Measurements from ENCODE around the gene PCDHA1.
"Not testable (repeated sequence)": the region's sequence is repeated elsewhere in the genome, so short reads cannot be mapped to it uniquely, and the experiment has no call there.

Gene PCDHA1

DNA sequence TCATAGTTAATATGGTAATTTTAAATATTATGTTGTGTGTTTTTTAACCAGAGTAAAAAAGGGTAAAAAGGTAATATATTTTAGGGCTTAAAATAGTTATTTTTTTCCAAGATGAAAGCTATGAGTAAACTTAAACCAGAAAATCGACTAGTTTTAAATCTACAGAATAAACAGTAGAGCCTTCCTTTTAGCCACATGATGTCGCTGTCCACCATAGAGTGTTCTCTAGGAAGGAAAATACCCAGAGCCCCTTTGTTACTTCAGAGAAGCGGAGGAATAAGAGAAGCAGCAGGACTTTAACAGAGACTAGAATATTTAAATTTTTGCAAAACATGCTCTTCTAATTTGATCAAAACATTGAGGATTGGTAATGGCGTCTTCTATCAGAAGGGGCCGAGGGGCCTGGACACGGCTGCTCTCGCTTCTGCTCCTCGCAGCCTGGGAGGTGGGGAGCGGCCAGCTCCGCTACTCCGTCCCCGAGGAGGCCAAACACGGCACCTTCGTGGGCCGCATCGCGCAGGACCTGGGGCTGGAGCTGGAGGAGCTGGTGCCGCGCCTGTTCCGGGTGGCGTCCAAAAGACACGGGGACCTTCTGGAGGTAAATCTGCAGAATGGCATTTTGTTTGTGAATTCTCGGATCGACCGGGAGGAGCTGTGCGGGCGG, 8.8 kb downstream of the PCDHA1 start, which contains the start of gene PCDHA2:
TSS of gene PCDHA2 (plus strand) at position 258 of the 664 bp plus-strand sequence.
- no peak for ATAC-seq
- TF ChIP-seq, protein P1, sequence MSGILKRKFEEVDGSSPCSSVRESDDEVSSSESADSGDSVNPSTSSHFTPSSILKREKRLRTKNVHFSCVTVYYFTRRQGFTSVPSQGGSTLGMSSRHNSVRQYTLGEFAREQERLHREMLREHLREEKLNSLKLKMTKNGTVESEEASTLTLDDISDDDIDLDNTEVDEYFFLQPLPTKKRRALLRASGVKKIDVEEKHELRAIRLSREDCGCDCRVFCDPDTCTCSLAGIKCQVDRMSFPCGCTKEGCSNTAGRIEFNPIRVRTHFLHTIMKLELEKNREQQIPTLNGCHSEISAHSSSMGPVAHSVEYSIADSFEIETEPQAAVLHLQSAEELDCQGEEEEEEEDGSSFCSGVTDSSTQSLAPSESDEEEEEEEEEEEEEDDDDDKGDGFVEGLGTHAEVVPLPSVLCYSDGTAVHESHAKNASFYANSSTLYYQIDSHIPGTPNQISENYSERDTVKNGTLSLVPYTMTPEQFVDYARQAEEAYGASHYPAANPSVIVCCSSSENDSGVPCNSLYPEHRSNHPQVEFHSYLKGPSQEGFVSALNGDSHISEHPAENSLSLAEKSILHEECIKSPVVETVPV (CRISPR knock-in tag; IDR thresholded peaks at IDR 0.05): no peak
- TF ChIP-seq ZC3H10 (CRISPR knock-in tag; IDR thresholded peaks at IDR 0.05) (no peak), GLIS3 (CRISPR knock-in tag; IDR thresholded peaks at IDR 0.05) (no peak), CSDC2 (CRISPR knock-in tag; IDR thresholded peaks at IDR 0.05) (no peak), SNAI2 (CRISPR knock-in tag; IDR thresholded peaks at IDR 0.05) (no peak), ZNF8 (CRISPR knock-in tag; IDR thresholded peaks at IDR 0.05) (no peak), ESRRG (CRISPR knock-in tag; IDR thresholded peaks at IDR 0.05) (no peak), ARNTL (CRISPR knock-in tag; IDR thresholded peaks at IDR 0.05; ENCODE audit: borderline replicate concordance, low read depth) (no peak), ZNF70 (CRISPR knock-in tag; IDR thresholded peaks at IDR 0.05) (no peak)
- TF ChIP-seq, protein P2, sequence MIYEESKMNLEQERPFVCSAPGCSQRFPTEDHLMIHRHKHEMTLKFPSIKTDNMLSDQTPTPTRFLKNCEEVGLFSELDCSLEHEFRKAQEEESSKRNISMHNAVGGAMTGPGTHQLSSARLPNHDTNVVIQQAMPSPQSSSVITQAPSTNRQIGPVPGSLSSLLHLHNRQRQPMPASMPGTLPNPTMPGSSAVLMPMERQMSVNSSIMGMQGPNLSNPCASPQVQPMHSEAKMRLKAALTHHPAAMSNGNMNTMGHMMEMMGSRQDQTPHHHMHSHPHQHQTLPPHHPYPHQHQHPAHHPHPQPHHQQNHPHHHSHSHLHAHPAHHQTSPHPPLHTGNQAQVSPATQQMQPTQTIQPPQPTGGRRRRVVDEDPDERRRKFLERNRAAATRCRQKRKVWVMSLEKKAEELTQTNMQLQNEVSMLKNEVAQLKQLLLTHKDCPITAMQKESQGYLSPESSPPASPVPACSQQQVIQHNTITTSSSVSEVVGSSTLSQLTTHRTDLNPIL (CRISPR knock-in tag; IDR thresholded peaks at IDR 0.05; ENCODE audit: low read depth): no peak

DNA sequence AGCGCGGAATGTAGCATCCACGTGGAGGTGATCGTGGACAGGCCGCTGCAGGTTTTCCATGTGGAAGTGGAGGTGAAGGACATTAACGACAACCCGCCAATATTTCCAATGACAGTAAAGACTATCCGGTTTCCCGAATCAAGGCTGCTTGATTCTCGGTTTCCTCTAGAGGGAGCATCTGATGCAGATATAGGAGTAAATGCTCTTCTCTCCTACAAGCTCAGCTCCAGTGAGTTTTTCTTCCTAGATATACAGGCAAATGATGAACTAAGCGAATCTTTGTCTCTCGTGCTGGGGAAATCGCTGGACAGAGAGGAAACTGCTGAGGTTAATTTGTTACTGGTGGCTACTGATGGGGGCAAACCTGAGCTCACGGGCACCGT, 9.3 kb downstream of the PCDHA1 start:
- no peak for ATAC-seq

DNA sequence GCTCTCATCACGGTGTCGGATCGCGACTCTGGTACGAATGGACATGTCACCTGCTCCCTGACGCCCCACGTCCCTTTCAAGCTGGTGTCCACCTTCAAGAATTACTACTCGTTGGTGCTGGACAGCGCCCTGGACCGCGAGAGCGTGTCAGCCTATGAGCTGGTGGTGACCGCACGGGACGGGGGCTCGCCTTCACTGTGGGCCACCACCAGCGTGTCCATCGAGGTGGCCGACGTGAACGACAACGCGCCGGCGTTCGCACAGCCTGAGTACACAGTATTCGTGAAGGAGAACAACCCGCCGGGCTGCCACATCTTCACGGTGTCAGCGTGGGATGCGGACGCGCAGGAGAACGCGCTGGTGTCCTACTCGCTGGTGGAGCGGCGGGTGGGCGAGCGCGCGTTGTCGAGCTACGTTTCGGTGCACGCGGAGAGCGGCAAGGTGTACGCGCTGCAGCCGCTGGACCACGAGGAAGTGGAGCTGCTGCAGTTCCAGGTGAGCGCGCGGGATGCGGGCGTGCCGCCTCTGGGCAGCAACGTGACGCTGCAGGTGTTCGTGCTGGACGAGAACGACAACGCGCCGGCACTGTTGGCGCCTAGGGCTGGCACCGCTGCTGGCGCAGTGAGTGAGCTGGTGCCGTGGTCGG, 10.3 kb downstream of the PCDHA1 start:
- ATAC-seq: not testable (repeated sequence)

More for the DNA sequence above, 9.3 kb downstream of the PCDHA1 start:
- TF ChIP-seq ARNTL (CRISPR knock-in tag; IDR thresholded peaks at IDR 0.05; ENCODE audit: borderline replicate concordance, low read depth) (no peak), PPARA (CRISPR knock-in tag; IDR thresholded peaks at IDR 0.05; ENCODE audit: borderline replicate concordance) (no peak)

DNA sequence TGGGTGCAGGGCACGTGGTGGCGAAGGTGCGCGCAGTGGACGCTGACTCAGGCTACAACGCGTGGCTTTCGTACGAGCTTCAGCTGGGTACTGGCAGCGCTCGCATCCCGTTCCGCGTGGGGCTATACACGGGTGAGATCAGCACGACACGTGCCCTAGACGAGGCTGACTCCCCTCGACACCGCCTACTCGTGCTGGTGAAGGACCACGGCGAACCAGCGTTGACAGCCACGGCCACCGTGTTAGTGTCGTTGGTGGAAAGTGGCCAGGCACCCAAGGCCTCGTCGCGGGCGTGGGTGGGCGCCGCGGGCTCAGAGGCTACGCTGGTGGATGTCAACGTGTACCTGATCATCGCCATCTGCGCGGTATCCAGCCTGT, 10.8 kb downstream of the PCDHA1 start:
- TF ChIP-seq RARB (CRISPR knock-in tag; IDR thresholded peaks at IDR 0.05) (no peak), TCF4 (CRISPR knock-in tag; IDR thresholded peaks at IDR 0.05; ENCODE audit: borderline replicate concordance) (no peak), SNAI2 (CRISPR knock-in tag; IDR thresholded peaks at IDR 0.05) (no peak), TOX (CRISPR knock-in tag; IDR thresholded peaks at IDR 0.05; ENCODE audit: borderline replicate concordance) (no peak), ZNF565 (CRISPR knock-in tag; conservative IDR thresholded peaks at IDR 0.05; ENCODE audit: low read depth) (no peak), ZFP3 (CRISPR knock-in tag; IDR thresholded peaks at IDR 0.05) (no peak), ZFP30 (CRISPR knock-in tag; IDR thresholded peaks at IDR 0.05) (no peak), ZNF8 (CRISPR knock-in tag; IDR thresholded peaks at IDR 0.05) (no peak), ARNTL (CRISPR knock-in tag; IDR thresholded peaks at IDR 0.05; ENCODE audit: borderline replicate concordance, low read depth) (no peak), PPARA (CRISPR knock-in tag; IDR thresholded peaks at IDR 0.05; ENCODE audit: borderline replicate concordance) (no peak), OSR1 (CRISPR knock-in tag; IDR thresholded peaks at IDR 0.05) (no peak), ISL1 (CRISPR knock-in tag; IDR thresholded peaks at IDR 0.05) (no peak), BACH2 (CRISPR knock-in tag; IDR thresholded peaks at IDR 0.05; ENCODE audit: borderline replicate concordance) (no peak), CSDC2 (CRISPR knock-in tag; IDR thresholded peaks at IDR 0.05) (no peak)
- TF ChIP-seq, protein P1 (CRISPR knock-in tag; IDR thresholded peaks at IDR 0.05): no peak
- TF ChIP-seq, protein P3, sequence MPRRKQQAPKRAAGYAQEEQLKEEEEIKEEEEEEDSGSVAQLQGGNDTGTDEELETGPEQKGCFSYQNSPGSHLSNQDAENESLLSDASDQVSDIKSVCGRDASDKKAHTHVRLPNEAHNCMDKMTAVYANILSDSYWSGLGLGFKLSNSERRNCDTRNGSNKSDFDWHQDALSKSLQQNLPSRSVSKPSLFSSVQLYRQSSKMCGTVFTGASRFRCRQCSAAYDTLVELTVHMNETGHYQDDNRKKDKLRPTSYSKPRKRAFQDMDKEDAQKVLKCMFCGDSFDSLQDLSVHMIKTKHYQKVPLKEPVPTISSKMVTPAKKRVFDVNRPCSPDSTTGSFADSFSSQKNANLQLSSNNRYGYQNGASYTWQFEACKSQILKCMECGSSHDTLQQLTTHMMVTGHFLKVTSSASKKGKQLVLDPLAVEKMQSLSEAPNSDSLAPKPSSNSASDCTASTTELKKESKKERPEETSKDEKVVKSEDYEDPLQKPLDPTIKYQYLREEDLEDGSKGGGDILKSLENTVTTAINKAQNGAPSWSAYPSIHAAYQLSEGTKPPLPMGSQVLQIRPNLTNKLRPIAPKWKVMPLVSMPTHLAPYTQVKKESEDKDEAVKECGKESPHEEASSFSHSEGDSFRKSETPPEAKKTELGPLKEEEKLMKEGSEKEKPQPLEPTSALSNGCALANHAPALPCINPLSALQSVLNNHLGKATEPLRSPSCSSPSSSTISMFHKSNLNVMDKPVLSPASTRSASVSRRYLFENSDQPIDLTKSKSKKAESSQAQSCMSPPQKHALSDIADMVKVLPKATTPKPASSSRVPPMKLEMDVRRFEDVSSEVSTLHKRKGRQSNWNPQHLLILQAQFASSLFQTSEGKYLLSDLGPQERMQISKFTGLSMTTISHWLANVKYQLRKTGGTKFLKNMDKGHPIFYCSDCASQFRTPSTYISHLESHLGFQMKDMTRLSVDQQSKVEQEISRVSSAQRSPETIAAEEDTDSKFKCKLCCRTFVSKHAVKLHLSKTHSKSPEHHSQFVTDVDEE (CRISPR knock-in tag; IDR thresholded peaks at IDR 0.05): no peak
- TF ChIP-seq, protein P4, sequence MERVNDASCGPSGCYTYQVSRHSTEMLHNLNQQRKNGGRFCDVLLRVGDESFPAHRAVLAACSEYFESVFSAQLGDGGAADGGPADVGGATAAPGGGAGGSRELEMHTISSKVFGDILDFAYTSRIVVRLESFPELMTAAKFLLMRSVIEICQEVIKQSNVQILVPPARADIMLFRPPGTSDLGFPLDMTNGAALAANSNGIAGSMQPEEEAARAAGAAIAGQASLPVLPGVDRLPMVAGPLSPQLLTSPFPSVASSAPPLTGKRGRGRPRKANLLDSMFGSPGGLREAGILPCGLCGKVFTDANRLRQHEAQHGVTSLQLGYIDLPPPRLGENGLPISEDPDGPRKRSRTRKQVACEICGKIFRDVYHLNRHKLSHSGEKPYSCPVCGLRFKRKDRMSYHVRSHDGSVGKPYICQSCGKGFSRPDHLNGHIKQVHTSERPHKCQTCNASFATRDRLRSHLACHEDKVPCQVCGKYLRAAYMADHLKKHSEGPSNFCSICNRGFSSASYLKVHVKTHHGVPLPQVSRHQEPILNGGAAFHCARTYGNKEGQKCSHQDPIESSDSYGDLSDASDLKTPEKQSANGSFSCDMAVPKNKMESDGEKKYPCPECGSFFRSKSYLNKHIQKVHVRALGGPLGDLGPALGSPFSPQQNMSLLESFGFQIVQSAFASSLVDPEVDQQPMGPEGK (CRISPR knock-in tag; IDR thresholded peaks at IDR 0.05; ENCODE audit: borderline replicate concordance): no peak
- TF ChIP-seq, protein P2 (CRISPR knock-in tag; IDR thresholded peaks at IDR 0.05; ENCODE audit: low read depth): no peak
- ATAC-seq: no peak

Measured in SK-N-SH treated with all-trans-retinoic acid at 6 μM for 48 hours (cell line).